Neural cell (in vitro differentiated cells): Measurements from ENCODE around the gene OR2AG1.

Source experiments
- CTCF ChIP-seq: fragments of 450-650 bp; IDR thresholded peaks from 2 replicates; pipeline ENCODE4 v1.5.1; 2014; ENCODE audit warnings: antibody characterized with exemption, mild to moderate bottlenecking, moderate library complexity; ENCODE audit not compliant: poor library complexity, severe bottlenecking
- EP300 ChIP-seq: fragments of 450-650 bp; conservative IDR thresholded peaks from 2 replicates; pipeline ENCODE4 v1.6.1; 2014; ENCODE audit warnings: antibody characterized with exemption, mild to moderate bottlenecking, moderate library complexity; ENCODE audit not compliant: poor library complexity, severe bottlenecking
- EZH2 ChIP-seq: fragments of 200-600, 300-800 bp; shearing (Covaris generic), sonication (generic); IDR thresholded peaks from 2 replicates; pipeline ENCODE4 v1.6.1; 2014; ENCODE audit warnings: antibody characterized with exemption, low read length, borderline replicate concordance, mild to moderate bottlenecking; ENCODE audit not compliant: insufficient read depth, poor library complexity, severe bottlenecking
- POLR2AphosphoS5 ChIP-seq: IDR thresholded peaks from 2 replicates; pipeline ENCODE4 v1.6.1; 2012
- RAD21 ChIP-seq: fragments of 450-650 bp; conservative IDR thresholded peaks from 2 replicates; pipeline ENCODE4 v1.6.1; 2014; ENCODE audit warnings: antibody characterized with exemption, mild to moderate bottlenecking, moderate library complexity
- REST ChIP-seq: IDR thresholded peaks from 2 replicates; pipeline ENCODE4 v1.6.1; 2012; ENCODE audit warnings: borderline replicate concordance
- TAF1 ChIP-seq: IDR thresholded peaks from 2 replicates; pipeline ENCODE4 v1.6.1; 2012; ENCODE audit warnings: low read depth

- TF ChIP-seq CTCF (no peak), EZH2 (no peak), TAF1 (no peak), POLR2AphosphoS5 (no peak), REST (no peak), EP300 (no peak), RAD21 (no peak)
These were observed 7.7 kb downstream of the OR2AG1 start for GRCh38 chr11:6790546-6790945.
